Measurements from ENCODE around the gene LRRTM3. TPM values are rescaled to one million over a fixed set of nuclear protein-coding genes. Genes with fewer than 3 reads are reported as not detected.

LRRTM3 gene
- total RNA-seq, 4 donors from 2014 or later = not detected

GRCh38 chr10:66980246-66980815, 54.5 kb downstream of the LRRTM3 start:
- no peak for TF ChIP-seq CTCF (IDR thresholded peaks at IDR 0.05)
- TF ChIP-seq POLR2A (IDR thresholded peaks at IDR 0.05) = no peak
- Histone ChIP-seq H3K9me3 (no peaks in the 10 kb centered on the region), H3K36me3 (no peaks in the 10 kb centered on the region), H3K27ac (no peak overlapping the region), H3K4me3 (replicated peaks in 1 of 3) (no peak overlapping the region), H3K4me1 (peaks cover 0 to 5% of the 10 kb centered on the region in 2 donors), H3K27me3 (no peaks in the 10 kb centered on the region)
- intact Hi-C loops (cut with DNase I) = no loop called here
- no peak for DNase-seq
- 87 to 93% methylated on average over 4 of the region's 4 CpGs for WGBS, 2 donors

GRCh38 chr10:66981361-66982052, 55.7 kb downstream of the LRRTM3 start:
- WGBS, 2 donors = 85 to 88% methylated on average over 3 of the region's 3 CpGs
- DNase-seq = no peak

GRCh38 chr10:66982053-66982420, 56.2 kb downstream of the LRRTM3 start:
- no peaks in the 10 kb centered on the region for H3K9me3 ChIP-seq
- 85 to 89% methylated on average over 1 of the region's 1 CpG for WGBS, 2 donors
- no peak for DNase-seq
- no peaks in the 10 kb centered on the region for H3K27me3 ChIP-seq
- intact Hi-C loops (cut with DNase I) = no loop called here
- peaks cover 0 to 5% of the 10 kb centered on the region in 2 donors for H3K4me1 ChIP-seq
- no peak overlapping the region for H3K27ac ChIP-seq
- no peak for TF ChIP-seq CTCF (IDR thresholded peaks at IDR 0.05)
- TF ChIP-seq POLR2A (IDR thresholded peaks at IDR 0.05) = no peak
- no peak overlapping the region for H3K4me3 ChIP-seq (replicated peaks in 1 of 3)
- no peaks in the 10 kb centered on the region for H3K36me3 ChIP-seq

More at GRCh38 chr10:66981361-66982052, 55.7 kb downstream of the LRRTM3 start:
- no peaks in the 10 kb centered on the region for H3K9me3 ChIP-seq
- intact Hi-C loops (cut with DNase I) = no loop called here
- peaks cover 0 to 5% of the 10 kb centered on the region in 2 donors for H3K4me1 ChIP-seq
- no peak overlapping the region for H3K27ac ChIP-seq
- H3K36me3 ChIP-seq = no peaks in the 10 kb centered on the region
- no peak overlapping the region for H3K4me3 ChIP-seq (replicated peaks in 1 of 3)
- H3K27me3 ChIP-seq = no peaks in the 10 kb centered on the region
- TF ChIP-seq CTCF (IDR thresholded peaks at IDR 0.05) (no peak), POLR2A (IDR thresholded peaks at IDR 0.05) (no peak)

- H3K36me3 ChIP-seq = no peaks in the 10 kb centered on the region
- 37% methylated on average over 6 of the region's 6 CpGs for WGBS, 2 donors
- DNase-seq = peak; percentile 5 to 16
- intact Hi-C loops (cut with DNase I) = no loop called here
- no peaks in the 10 kb centered on the region for H3K9me3 ChIP-seq
- no peak overlapping the region for H3K4me3 ChIP-seq (replicated peaks in 1 of 3)
- no peaks in the 10 kb centered on the region for H3K27me3 ChIP-seq
- peaks cover 0 to 5% of the 10 kb centered on the region in 2 donors for H3K4me1 ChIP-seq
- no peak for TF ChIP-seq CTCF (IDR thresholded peaks at IDR 0.05)
- H3K27ac ChIP-seq = no peak overlapping the region
Observed at GRCh38 chr10:66982792-66983474, 57.1 kb downstream of the LRRTM3 start.

GRCh38 chr10:66983475-66983818, 57.6 kb downstream of the LRRTM3 start:
- H3K4me3 ChIP-seq (replicated peaks in 1 of 3) = no peak overlapping the region
- no peak overlapping the region for H3K27ac ChIP-seq
- no peaks in the 10 kb centered on the region for H3K27me3 ChIP-seq
- peak in 1 of 2 donors; percentile 2 for DNase-seq
- peaks cover 0 to 5% of the 10 kb centered on the region in 2 donors for H3K4me1 ChIP-seq
- intact Hi-C loops (cut with DNase I) = no loop called here
- no peaks in the 10 kb centered on the region for H3K36me3 ChIP-seq
- no peak for TF ChIP-seq CTCF (IDR thresholded peaks at IDR 0.05)
- no peak for TF ChIP-seq POLR2A (IDR thresholded peaks at IDR 0.05)
- no peaks in the 10 kb centered on the region for H3K9me3 ChIP-seq

Measured in thyroid gland (tissue), 4 donors.